SK-N-SH (cell line): Measurements from ENCODE around the gene OPCML. TPM values are rescaled to one million over a fixed set of nuclear protein-coding genes. Genes with fewer than 3 reads are reported as not detected.

Source experiments
- CTCF ChIA-PET: fragments of 300-600, 350-600 bp; formaldehyde crosslinking; extraction: SDS; loops from one replicate; lab custom pipeline; 2021; lab: Yijun Ruan, JAX
- POLR2A ChIA-PET: fragments of 350-600 bp; sonication (Branson Sonifier 250); formaldehyde crosslinking; extraction: SDS; loops from one replicate; lab custom pipeline; 2020; ENCODE audit warnings: antibody characterized with exemption, inconsistent platforms; lab: Yijun Ruan, JAX
- DNase-seq: peaks from one replicate; pipeline ENCODE4 v3.0.0; 2012
- H2AFZ ChIP-seq: fragments of 200-600 bp; sonication (generic); 2 replicates; pipeline ENCODE4 v1.8.1; 2016; ENCODE audit warnings: antibody characterized with exemption, mild to moderate bottlenecking, low read depth
- H3F3A ChIP-seq: fragments of 200-600 bp; sonication (generic); replicated peaks from 2 replicates; pipeline ENCODE3; 2016; ENCODE audit warnings: antibody characterized with exemption, mild to moderate bottlenecking; ENCODE audit not compliant: insufficient read depth
- H3K27ac ChIP-seq, 2 experiments: fragments of 200-500 bp in 1 of 2; fragments of 200-600 bp in 1 of 2; sonication (Bioruptor generic) in 1 of 2; sonication (generic), shearing (Covaris generic) in 1 of 2; 2 replicates each; pipeline versions ENCODE4 v1.5.1 to v1.6.1; 2014 to 2016; ENCODE audit warnings: low read depth in 2 of 2, inconsistent platforms in 1 of 2, low read length in 1 of 2, mild to moderate bottlenecking in 1 of 2, mixed read lengths in 1 of 2
- H3K27me3 ChIP-seq: fragments of 200-600 bp; sonication (generic), shearing (Covaris generic); 2 replicates; pipeline ENCODE4 v1.6.1; 2016; ENCODE audit warnings: mixed run types; ENCODE audit not compliant: insufficient read depth
- H3K36me3 ChIP-seq, 2 experiments: fragments of 200-500 bp in 1 of 2; fragments of 200-600 bp in 1 of 2; sonication (Bioruptor generic) in 1 of 2; sonication (generic) in 1 of 2; replicated peaks in 1 of 2; 2 replicates each; pipeline versions ENCODE3 to v1.5.1; 2014 to 2016; ENCODE audit warnings: low read length in 1 of 2, mild to moderate bottlenecking in 1 of 2; ENCODE audit not compliant: insufficient read depth in 2 of 2, control insufficient read depth in 1 of 2
- H3K4me1 ChIP-seq, 2 experiments: fragments of 200-500 bp in 1 of 2; fragments of 200-600 bp in 1 of 2; sonication (Bioruptor generic) in 1 of 2; sonication (generic), shearing (Covaris generic) in 1 of 2; 2 replicates each; pipeline versions ENCODE4 v1.5.1 to v1.6.1; 2014 to 2016; ENCODE audit warnings: low read depth in 1 of 2, low read length in 1 of 2, mixed run types in 1 of 2; ENCODE audit not compliant: insufficient read depth in 2 of 2, control insufficient read depth in 1 of 2
- H3K4me2 ChIP-seq: fragments of 200-600 bp; sonication (generic), shearing (Covaris generic); 2 replicates; pipeline ENCODE4 v1.6.1; 2017; ENCODE audit warnings: mixed run types
- H3K4me3 ChIP-seq, 2 experiments: fragments of 200-500 bp in 1 of 2; fragments of 200-600 bp in 1 of 2; sonication (Bioruptor generic) in 1 of 2; sonication (generic), shearing (Covaris generic) in 1 of 2; 2 replicates each; pipeline versions ENCODE4 v1.5.1 to v1.8.1; 2014 to 2016; ENCODE audit warnings: low read depth in 2 of 2, inconsistent platforms in 1 of 2, low read length in 1 of 2, mild to moderate bottlenecking in 1 of 2, mixed read lengths in 1 of 2, moderate library complexity in 1 of 2
- H3K79me2 ChIP-seq: fragments of 200-600 bp; sonication (generic); 2 replicates; pipeline ENCODE4 v1.8.1; 2017; ENCODE audit warnings: mild to moderate bottlenecking; ENCODE audit not compliant: insufficient read depth
- H3K9ac ChIP-seq: fragments of 200-600 bp; sonication (generic); 2 replicates; pipeline ENCODE4 v1.6.1; 2017; ENCODE audit warnings: mixed run types
- H3K9me2 ChIP-seq: fragments of 200-600 bp; sonication (generic); 2 replicates; pipeline ENCODE4 v1.6.1; 2017; ENCODE audit warnings: mixed run types
- H3K9me3 ChIP-seq: fragments of 200-600 bp; sonication (generic); 2 replicates; pipeline ENCODE4 v1.6.1; 2017; ENCODE audit warnings: mixed run types, mild to moderate bottlenecking, moderate library complexity
- H4K20me1 ChIP-seq: fragments of 200-600 bp; sonication (generic); 2 replicates; pipeline ENCODE4 v1.6.1; 2017; ENCODE audit warnings: mild to moderate bottlenecking, mixed run types; ENCODE audit not compliant: insufficient read depth
- CHD2 ChIP-seq: fragments of 150-350 bp; IDR thresholded peaks from 2 replicates; pipeline ENCODE4 v1.6.1; 2018; ENCODE audit warnings: low read length; ENCODE audit not compliant: partially characterized antibody
- ELF1 ChIP-seq: IDR thresholded peaks from 2 replicates; pipeline ENCODE4 v1.4.0; 2012
- EP300 ChIP-seq, 2 experiments: IDR thresholded peaks; 2 replicates each; pipeline versions ENCODE4 v1.4.0 to v1.6.1; 2012; ENCODE audit warnings: borderline replicate concordance in 1 of 2, low read depth in 1 of 2, low read length in 1 of 2
- EZH2phosphoT487 ChIP-seq: fragments of 200-600 bp; sonication (generic); IDR thresholded peaks from 2 replicates; pipeline ENCODE4 v1.6.1; 2017; ENCODE audit warnings: low read depth, mixed run types, mild to moderate bottlenecking, antibody characterized with exemption, moderate library complexity, borderline replicate concordance
- FOXM1 ChIP-seq: IDR thresholded peaks from 2 replicates; pipeline ENCODE4 v1.4.0; 2012; ENCODE audit warnings: low read depth, mild to moderate bottlenecking
- JUND ChIP-seq: IDR thresholded peaks from 2 replicates; pipeline ENCODE4 v1.4.0; 2012
- MXI1 ChIP-seq: IDR thresholded peaks from 2 replicates; pipeline ENCODE4 v1.6.1; 2012; ENCODE audit warnings: mild to moderate bottlenecking, low read depth, low read length, improper control_type of control experiment
- NFIC ChIP-seq: IDR thresholded peaks from 2 replicates; pipeline ENCODE4 v1.4.0; 2012; ENCODE audit warnings: borderline replicate concordance
- RAD21 ChIP-seq: IDR thresholded peaks from 2 replicates; pipeline ENCODE4 v1.6.1; 2012; ENCODE audit warnings: mild to moderate bottlenecking, low read length
- REST ChIP-seq: IDR thresholded peaks from 2 replicates; pipeline ENCODE4 v1.6.1; 2012; ENCODE audit warnings: mild to moderate bottlenecking, low read depth, low read length, moderate library complexity
- RFX5 ChIP-seq: IDR thresholded peaks from 2 replicates; pipeline ENCODE4 v1.6.1; 2012; ENCODE audit warnings: mild to moderate bottlenecking, improper control_type of control experiment, low read length
- TAF1 ChIP-seq: IDR thresholded peaks from 2 replicates; pipeline ENCODE4 v1.6.1; 2012; ENCODE audit warnings: low read depth, mild to moderate bottlenecking, low read length, moderate library complexity, borderline replicate concordance
- TCF12 ChIP-seq: IDR thresholded peaks from 2 replicates; pipeline ENCODE4 v1.4.0; 2012
- TEAD4 ChIP-seq: IDR thresholded peaks from 2 replicates; pipeline ENCODE4 v1.4.0; 2012; ENCODE audit warnings: mild to moderate bottlenecking, borderline replicate concordance; ENCODE audit not compliant: insufficient read depth
- USF2 ChIP-seq: fragments of 150-350 bp; IDR thresholded peaks from 2 replicates; pipeline ENCODE4 v1.6.1; 2017; ENCODE audit warnings: antibody characterized with exemption, low read length, low read depth, borderline replicate concordance
- WGBS: methylation state at CpG from one replicate; pipeline ENCODE4 v1.1.6; 2017; ENCODE audit warnings: low lambda C conversion rate; 5-methylcytosine and 5-hydroxymethylcytosine counted together
- polyA plus RNA-seq, 3 experiments: library from polyadenylated mRNA; depleted of rRNA; stranded (reverse); fragments of >200 nt; gene quantifications; 2 replicates each; pipeline ENCODE4 v1.2.3, GENCODE V29; 2012
- TF ChIP-seq, protein P1 (sequence below): fragments of 200-600 bp; sonication (generic); IDR thresholded peaks from 2 replicates; pipeline ENCODE4 v1.6.1; 2017; ENCODE audit warnings: antibody characterized with exemption, mild to moderate bottlenecking, moderate library complexity
- TF ChIP-seq, protein P2 (sequence below): IDR thresholded peaks from 2 replicates; pipeline ENCODE4 v1.4.0; 2012; ENCODE audit warnings: low read depth, borderline replicate concordance

Gene OPCML
- polyA plus RNA-seq, 1 of the 3 experiments (the other 2 are of a cell fraction) = not detected

DNA sequence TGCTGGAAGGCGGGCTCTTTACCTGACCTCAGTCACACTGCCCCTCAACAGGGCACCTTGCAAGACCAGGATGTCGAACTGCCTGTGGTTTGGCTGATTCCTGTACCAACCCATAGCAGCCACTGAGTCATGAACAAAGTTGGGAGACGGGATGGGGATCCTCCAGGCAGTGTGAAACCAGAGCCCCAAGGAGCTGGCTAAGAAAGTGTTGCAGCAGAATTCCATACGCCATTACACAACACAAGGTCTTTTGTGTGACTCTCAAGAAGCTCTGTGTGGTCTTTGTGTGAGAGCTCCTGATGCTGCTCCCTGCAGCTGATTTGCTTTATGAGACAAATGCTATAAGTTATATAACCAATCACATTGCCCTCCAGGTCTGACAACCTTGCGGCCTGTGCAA lies 617.7 kb downstream of the OPCML start:
- no peaks in the 10 kb centered on the region for H3K27me3 ChIP-seq
- no peaks in the 10 kb centered on the region for H3F3A ChIP-seq
- H3K9me2 ChIP-seq = no peaks in the 10 kb centered on the region
- H2AFZ ChIP-seq = no peak overlapping the region
- H3K79me2 ChIP-seq = no peaks in the 10 kb centered on the region
- CTCF ChIA-PET = no interaction called here
- no peak overlapping the region for H3K9ac ChIP-seq
- H4K20me1 ChIP-seq = no peaks in the 10 kb centered on the region
- DNase-seq = no peak
- POLR2A ChIA-PET = no interaction called here
- H3K4me2 ChIP-seq = no peak overlapping the region
- no peak overlapping the region for H3K27ac ChIP-seq
- H3K4me3 ChIP-seq = no peak overlapping the region
- TF ChIP-seq FOXM1 (no peak), ELF1 (no peak), USF2 (no peak), TAF1 (no peak), EP300 (IDR thresholded peaks at IDR 0.05; ENCODE audit: borderline replicate concordance in 1 of 2, low read depth in 1 of 2, low read length in 1 of 2) (no peak), RFX5 (no peak), TCF12 (no peak), TEAD4 (no peak), EZH2phosphoT487 (no peak), NFIC (no peak), RAD21 (no peak), MXI1 (no peak), JUND (no peak), CHD2 (no peak), REST (no peak)
- TF ChIP-seq, protein P1, sequence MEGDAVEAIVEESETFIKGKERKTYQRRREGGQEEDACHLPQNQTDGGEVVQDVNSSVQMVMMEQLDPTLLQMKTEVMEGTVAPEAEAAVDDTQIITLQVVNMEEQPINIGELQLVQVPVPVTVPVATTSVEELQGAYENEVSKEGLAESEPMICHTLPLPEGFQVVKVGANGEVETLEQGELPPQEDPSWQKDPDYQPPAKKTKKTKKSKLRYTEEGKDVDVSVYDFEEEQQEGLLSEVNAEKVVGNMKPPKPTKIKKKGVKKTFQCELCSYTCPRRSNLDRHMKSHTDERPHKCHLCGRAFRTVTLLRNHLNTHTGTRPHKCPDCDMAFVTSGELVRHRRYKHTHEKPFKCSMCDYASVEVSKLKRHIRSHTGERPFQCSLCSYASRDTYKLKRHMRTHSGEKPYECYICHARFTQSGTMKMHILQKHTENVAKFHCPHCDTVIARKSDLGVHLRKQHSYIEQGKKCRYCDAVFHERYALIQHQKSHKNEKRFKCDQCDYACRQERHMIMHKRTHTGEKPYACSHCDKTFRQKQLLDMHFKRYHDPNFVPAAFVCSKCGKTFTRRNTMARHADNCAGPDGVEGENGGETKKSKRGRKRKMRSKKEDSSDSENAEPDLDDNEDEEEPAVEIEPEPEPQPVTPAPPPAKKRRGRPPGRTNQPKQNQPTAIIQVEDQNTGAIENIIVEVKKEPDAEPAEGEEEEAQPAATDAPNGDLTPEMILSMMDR = no peak
- TF ChIP-seq, protein P2, sequence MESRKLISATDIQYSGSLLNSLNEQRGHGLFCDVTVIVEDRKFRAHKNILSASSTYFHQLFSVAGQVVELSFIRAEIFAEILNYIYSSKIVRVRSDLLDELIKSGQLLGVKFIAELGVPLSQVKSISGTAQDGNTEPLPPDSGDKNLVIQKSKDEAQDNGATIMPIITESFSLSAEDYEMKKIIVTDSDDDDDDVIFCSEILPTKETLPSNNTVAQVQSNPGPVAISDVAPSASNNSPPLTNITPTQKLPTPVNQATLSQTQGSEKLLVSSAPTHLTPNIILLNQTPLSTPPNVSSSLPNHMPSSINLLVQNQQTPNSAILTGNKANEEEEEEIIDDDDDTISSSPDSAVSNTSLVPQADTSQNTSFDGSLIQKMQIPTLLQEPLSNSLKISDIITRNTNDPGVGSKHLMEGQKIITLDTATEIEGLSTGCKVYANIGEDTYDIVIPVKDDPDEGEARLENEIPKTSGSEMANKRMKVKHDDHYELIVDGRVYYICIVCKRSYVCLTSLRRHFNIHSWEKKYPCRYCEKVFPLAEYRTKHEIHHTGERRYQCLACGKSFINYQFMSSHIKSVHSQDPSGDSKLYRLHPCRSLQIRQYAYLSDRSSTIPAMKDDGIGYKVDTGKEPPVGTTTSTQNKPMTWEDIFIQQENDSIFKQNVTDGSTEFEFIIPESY = no peak
- TF ChIP-seq, all 33 proteins: peak for 0
- no peaks in the 10 kb centered on the region for H3K36me3 ChIP-seq
- H3K9me3 ChIP-seq = no peaks in the 10 kb centered on the region
- WGBS = 41% methylated on average over 5 of the region's 5 CpGs
- H3K4me1 ChIP-seq = no peaks in the 10 kb centered on the region
